ENCODE results near the gene DENR. TPM values are rescaled to one million over a fixed set of nuclear protein-coding genes. Genes with fewer than 3 reads are reported as not detected.

Gene DENR
- total and polyA plus RNA-seq, 2 of the 13 experiments (the other 11 are each of a cell fraction or from before 2014, with no cell fraction given) = 30.0 to 59.1 TPM

- TF ChIP-seq POGZ (CRISPR knock-in tag; IDR thresholded peaks at IDR 0.05) (peak; percentile 48; the same call in 1 of the 2 replicates), KDM5B (CRISPR knock-in tag; IDR thresholded peaks at IDR 0.05; ENCODE audit: borderline replicate concordance) (no peak), FIP1L1 (IDR thresholded peaks at IDR 0.05; ENCODE audit: borderline replicate concordance, insufficient read depth, low read depth, low read length) (no peak), MEIS2 (CRISPR knock-in tag; IDR thresholded peaks at IDR 0.05) (peak; percentile 16; the same call in 1 of the 2 replicates), ZNF549 (CRISPR knock-in tag; IDR thresholded peaks at IDR 0.05) (no peak)
Measured at GRCh38 chr12:122721057-122721545, 31.5 kb upstream of the DENR start (continued).

GRCh38 chr12:122722387-122722786 is 30.2 kb upstream of the DENR start:
- TF ChIP-seq BRCA1 (CRISPR knock-in tag; IDR thresholded peaks at IDR 0.05) (no peak), SMAD1 (CRISPR knock-in tag; IDR thresholded peaks at IDR 0.05; ENCODE audit: borderline replicate concordance, low read depth) (no peak), ARNT2 (CRISPR knock-in tag; IDR thresholded peaks at IDR 0.05; ENCODE audit: low read depth) (no peak), ZKSCAN5 (CRISPR knock-in tag; IDR thresholded peaks at IDR 0.05) (no peak), AHR (CRISPR knock-in tag; IDR thresholded peaks at IDR 0.05) (no peak), GMEB2 (CRISPR knock-in tag; IDR thresholded peaks at IDR 0.05; ENCODE audit: low read depth) (no peak), NONO (IDR thresholded peaks at IDR 0.05) (no peak), NONO (CRISPR knock-in tag; conservative IDR thresholded peaks at IDR 0.05) (no peak), ZNF230 (CRISPR knock-in tag; IDR thresholded peaks at IDR 0.05) (no peak), RXRA (CRISPR knock-in tag; IDR thresholded peaks at IDR 0.05) (no peak), TFDP2 (CRISPR knock-in tag; IDR thresholded peaks at IDR 0.05) (no peak), MAFF (IDR thresholded peaks at IDR 0.05; ENCODE audit: low read depth, low read length) (no peak), MBD4 (IDR thresholded peaks at IDR 0.05; ENCODE audit: borderline replicate concordance, low read length) (no peak)
- in situ Hi-C loops (cut with HindIII; ENCODE audit: extremely low pct_ligation_motif_present, low pct_unique_long_range_greater_than_20kb) (no loop called here), intact Hi-C loops (cut with micrococcal nuclease; ENCODE audit: unreplicated experiment) (loop anchor here (10.0 kb wide), 1 partner anchor 48 kb away; no protein-coding TSS in a partner anchor)
- H3K79me2 ChIP-seq (ENCODE audit: insufficient read depth, low read length) = no peaks in the 10 kb centered on the region
- no peaks in the 10 kb centered on the region for H3K36me3 ChIP-seq (replicated peaks in 1 of 2; ENCODE audit: control insufficient read depth in 1 of 2, insufficient read depth in 2 of 2, low read length in 2 of 2)
- H2AFZ ChIP-seq (ENCODE audit: low read length) = no peak overlapping the region
- H3K4me1 ChIP-seq (ENCODE audit: insufficient read depth, low read length) = peaks cover 62% of the 10 kb centered on the region
- ChIA-PET POLR2A (no interaction called here), CTCF (ENCODE audit: low intra/inter-chr PET ratio, low total read pairs) (no interaction called here)
- 88% methylated on average over 1 of the region's 1 CpG for WGBS (ENCODE audit: low lambda C conversion rate)
- H3K4me3 ChIP-seq (replicated peaks in 1 of 3; ENCODE audit: insufficient read depth in 1 of 3, low read depth in 2 of 3, low read length in 3 of 3) = no peak overlapping the region
- DNase-seq (ENCODE audit: low spot score) (no peak), ATAC-seq (no peak), FAIRE-seq (no peak)
- H3K9ac ChIP-seq (ENCODE audit: insufficient read depth, low read depth, low read length) = no peak overlapping the region
- no peaks in the 10 kb centered on the region for H3K9me3 ChIP-seq (ENCODE audit: low read length)
- H4K20me1 ChIP-seq (ENCODE audit: insufficient read depth, low read length) = no peaks in the 10 kb centered on the region
- peak overlapping the region; percentile 25 for H3K27ac ChIP-seq (ENCODE audit: extremely low read length, insufficient read depth, low read length)
- BruUV-seq (replicated peaks) = no TSS peak
- no peak overlapping the region for H3K4me2 ChIP-seq (ENCODE audit: low read depth, low read length)
- no peaks in the 10 kb centered on the region for H3K27me3 ChIP-seq (ENCODE audit: control insufficient read depth in 1 of 2, insufficient read depth in 2 of 2, low read length in 2 of 2)
